ENCODE results near the gene RNF20.
"Not testable (repeated sequence)": the region's sequence is repeated elsewhere in the genome, so short reads cannot be mapped to it uniquely, and the experiment has no call there.

RNF20 gene

GRCh38 chr9:101587332-101588043 is 53.8 kb downstream of the RNF20 start:
- DNase-seq (ENCODE audit: low read depth) = no peak

- DNase-seq (ENCODE audit: low read depth) = not testable (repeated sequence)
Observed at GRCh38 chr9:101590074-101590473, 56.4 kb downstream of the RNF20 start.

- no peak for DNase-seq (ENCODE audit: low read depth)
Observed at GRCh38 chr9:101590901-101591300, 57.2 kb downstream of the RNF20 start.

- DNase-seq (ENCODE audit: low read depth) = no peak
Observed at GRCh38 chr9:101591787-101592446, 58.3 kb downstream of the RNF20 start.

- DNase-seq (ENCODE audit: low read depth) = no peak
Observed at GRCh38 chr9:101592788-101593187, 59.1 kb downstream of the RNF20 start.

GRCh38 chr9:101593345-101593744 is 59.7 kb downstream of the RNF20 start:
- DNase-seq (ENCODE audit: low read depth) = no peak

GRCh38 chr9:101594796-101595195 is 61.1 kb downstream of the RNF20 start, which contains the start of gene PPP3R2:
PPP3R2 (minus strand) TSS chr9:101594969; CDS start chr9:101594921, 48 bp downstream.
- DNase-seq (ENCODE audit: low read depth) = no peak

GRCh38 chr9:101601904-101602765 is 68.5 kb downstream of the RNF20 start:
- no peak for DNase-seq (ENCODE audit: low read depth)

GRCh38 chr9:101604296-101604695 is 70.6 kb downstream of the RNF20 start:
- no peak for DNase-seq (ENCODE audit: low read depth)

GRCh38 chr9:101605547-101605946 is 71.9 kb downstream of the RNF20 start:
- DNase-seq (ENCODE audit: low read depth) = no peak

All from activated T-cell treated with anti-CD3 and anti-CD28 coated beads for 48 hours (primary cell).